Loucy (cell line): ENCODE measurements around the gene EIF4EBP2.

Experiments used
- CTCF ChIP-seq: fragments of 200-600 bp; sonication (generic); conservative IDR thresholded peaks from 2 replicates; pipeline ENCODE4 v1.5.1; 2014; ENCODE audit warnings: mild to moderate bottlenecking, antibody characterized with exemption, low read length
- EZH2phosphoT487 ChIP-seq: fragments of 200-600 bp; IDR thresholded peaks from 2 replicates; pipeline ENCODE4 v1.6.1; 2018; ENCODE audit warnings: antibody characterized with exemption, mild to moderate bottlenecking, moderate library complexity, borderline replicate concordance

GRCh38 chr10:70441161-70441894, 37.4 kb downstream of the EIF4EBP2 start, which contains the start of gene NODAL:
- TF ChIP-seq CTCF: no peak
- no peak for TF ChIP-seq EZH2phosphoT487
